ENCODE measurements around the gene ARHGAP10. TPM values are rescaled to one million over a fixed set of nuclear protein-coding genes. Genes with fewer than 3 reads are reported as not detected.

Gene ARHGAP10
- total RNA-seq, 1 donor from 2014 or later: 28.0 TPM

DNA sequence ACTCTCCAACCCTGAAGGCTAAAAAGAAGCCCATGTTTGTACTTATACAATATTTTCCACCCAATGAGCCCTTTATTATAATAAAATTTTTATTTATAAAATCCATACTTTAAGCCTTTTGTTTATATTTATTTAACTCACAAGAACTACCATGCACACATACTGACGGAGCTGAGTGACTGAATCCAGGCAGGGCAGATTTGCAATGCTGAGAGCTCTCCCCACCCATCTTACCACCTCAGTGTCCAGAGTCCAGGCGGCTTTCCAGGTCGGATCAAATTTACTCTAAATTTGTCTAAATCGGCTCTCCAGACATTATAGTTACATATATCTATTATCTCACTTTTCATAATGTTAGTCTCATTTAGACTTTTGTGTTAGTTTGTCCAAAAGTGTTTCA lies 74.1 kb downstream of the ARHGAP10 start:
- H3K4me3 ChIP-seq (ENCODE audit: insufficient read depth, low read depth, low read length): no peak overlapping the region
- H3K4me1 Mint-ChIP-seq (ENCODE audit: low read depth, unreplicated experiment): peaks cover 19% of the 10 kb centered on the region
- DNase-seq (ENCODE audit: low read depth) (no peak), FAIRE-seq (no peak)
- H3K4me3 Mint-ChIP-seq (ENCODE audit: unreplicated experiment): no peak overlapping the region
- no peaks in the 10 kb centered on the region for H3K9me3 ChIP-seq (ENCODE audit: insufficient read depth, low read depth, low read length)
- peaks cover 69% of the 10 kb centered on the region for H3K79me2 ChIP-seq (ENCODE audit: insufficient read depth, low read length)
- no peaks in the 10 kb centered on the region for H3K36me3 Mint-ChIP-seq (ENCODE audit: low read depth, unreplicated experiment)
- H3K36me3 ChIP-seq (ENCODE audit: insufficient read depth, low read length): no peaks in the 10 kb centered on the region
- peaks cover 74% of the 10 kb centered on the region for H4K20me1 ChIP-seq (ENCODE audit: insufficient read depth, low read length)
- H3K9ac ChIP-seq (ENCODE audit: low read length): no peak overlapping the region
- no peak overlapping the region for H2AFZ ChIP-seq (ENCODE audit: low read depth, low read length)
- H3K27me3 ChIP-seq (ENCODE audit: insufficient read depth, low read length): no peaks in the 10 kb centered on the region
- H3K4me1 ChIP-seq (ENCODE audit: insufficient read depth, low read length): peaks cover 6% of the 10 kb centered on the region
- H3K27ac Mint-ChIP-seq (ENCODE audit: unreplicated experiment): no peak overlapping the region
- H3K9me3 Mint-ChIP-seq (ENCODE audit: unreplicated experiment): peaks cover 1% of the 10 kb centered on the region
- no peak overlapping the region for H3K4me2 ChIP-seq (ENCODE audit: low read length)
- H3K27ac ChIP-seq (ENCODE audit: low read depth, low read length): no peak overlapping the region
- H3K27me3 Mint-ChIP-seq (ENCODE audit: low read depth, unreplicated experiment): no peaks in the 10 kb centered on the region
- TF ChIP-seq EZH2 (IDR thresholded peaks at IDR 0.05; ENCODE audit: insufficient read depth, low read length) (no peak), CTCF (IDR thresholded peaks at IDR 0.05; ENCODE audit: insufficient read depth, low read depth, low read length) (no peak)

GRCh38 chr4:147808447-147808846 lies 76.6 kb downstream of the ARHGAP10 start:
- Histone ChIP-seq H3K4me2 (ENCODE audit: low read length) (peak overlapping the region; percentile 37), H3K4me3 (ENCODE audit: insufficient read depth, low read depth, low read length) (no peak overlapping the region), H2AFZ (ENCODE audit: low read depth, low read length) (no peak overlapping the region), H3K9ac (ENCODE audit: low read length) (no peak overlapping the region), H3K36me3 (ENCODE audit: insufficient read depth, low read length) (no peaks in the 10 kb centered on the region), H3K27ac (ENCODE audit: low read depth, low read length) (no peak overlapping the region), H3K4me1 (ENCODE audit: insufficient read depth, low read length) (peaks cover 6% of the 10 kb centered on the region), H4K20me1 (ENCODE audit: insufficient read depth, low read length) (peaks cover 67% of the 10 kb centered on the region), H3K27me3 (ENCODE audit: insufficient read depth, low read length) (no peaks in the 10 kb centered on the region), H3K79me2 (ENCODE audit: insufficient read depth, low read length) (peaks cover 69% of the 10 kb centered on the region), H3K9me3 (ENCODE audit: insufficient read depth, low read depth, low read length) (no peaks in the 10 kb centered on the region)
- no peak for TF ChIP-seq EZH2 (IDR thresholded peaks at IDR 0.05; ENCODE audit: insufficient read depth, low read length)
- no peak for TF ChIP-seq CTCF (IDR thresholded peaks at IDR 0.05; ENCODE audit: insufficient read depth, low read depth, low read length)
- no peak for DNase-seq (ENCODE audit: low read depth)
- no peak for FAIRE-seq
- H3K4me3 Mint-ChIP-seq (ENCODE audit: unreplicated experiment): no peak overlapping the region
- H3K4me1 Mint-ChIP-seq (ENCODE audit: low read depth, unreplicated experiment): peaks cover 16% of the 10 kb centered on the region
- H3K27me3 Mint-ChIP-seq (ENCODE audit: low read depth, unreplicated experiment): no peaks in the 10 kb centered on the region
- no peak overlapping the region for H3K27ac Mint-ChIP-seq (ENCODE audit: unreplicated experiment)
- H3K9me3 Mint-ChIP-seq (ENCODE audit: unreplicated experiment): peaks cover 1% of the 10 kb centered on the region
- peaks cover 2% of the 10 kb centered on the region for H3K36me3 Mint-ChIP-seq (ENCODE audit: low read depth, unreplicated experiment)

- FAIRE-seq: no peak
- peaks cover 61% of the 10 kb centered on the region for H3K79me2 ChIP-seq (ENCODE audit: insufficient read depth, low read length)
Measured at GRCh38 chr4:147809211-147809610, 77.3 kb downstream of the ARHGAP10 start.

More at GRCh38 chr4:147809211-147809610, 77.3 kb downstream of the ARHGAP10 start:
- Histone ChIP-seq H3K27ac (ENCODE audit: low read depth, low read length) (no peak overlapping the region), H4K20me1 (ENCODE audit: insufficient read depth, low read length) (peaks cover 65% of the 10 kb centered on the region), H3K4me2 (ENCODE audit: low read length) (no peak overlapping the region), H3K36me3 (ENCODE audit: insufficient read depth, low read length) (no peaks in the 10 kb centered on the region), H2AFZ (ENCODE audit: low read depth, low read length) (no peak overlapping the region), H3K4me1 (ENCODE audit: insufficient read depth, low read length) (peaks cover 6% of the 10 kb centered on the region), H3K9ac (ENCODE audit: low read length) (no peak overlapping the region), H3K4me3 (ENCODE audit: insufficient read depth, low read depth, low read length) (no peak overlapping the region), H3K9me3 (ENCODE audit: insufficient read depth, low read depth, low read length) (no peaks in the 10 kb centered on the region), H3K27me3 (ENCODE audit: insufficient read depth, low read length) (no peaks in the 10 kb centered on the region)
- Mint-ChIP-seq H3K27me3 (ENCODE audit: low read depth, unreplicated experiment) (no peaks in the 10 kb centered on the region), H3K9me3 (ENCODE audit: unreplicated experiment) (no peaks in the 10 kb centered on the region), H3K4me1 (ENCODE audit: low read depth, unreplicated experiment) (peaks cover 19% of the 10 kb centered on the region), H3K4me3 (ENCODE audit: unreplicated experiment) (no peak overlapping the region), H3K27ac (ENCODE audit: unreplicated experiment) (no peak overlapping the region), H3K36me3 (ENCODE audit: low read depth, unreplicated experiment) (peaks cover 2% of the 10 kb centered on the region)
- no peak for DNase-seq (ENCODE audit: low read depth)
- TF ChIP-seq EZH2 (IDR thresholded peaks at IDR 0.05; ENCODE audit: insufficient read depth, low read length): no peak

Data from astrocyte (in vitro differentiated cells and primary cell).